ENCODE measurements around the gene CLBA1.

Gene CLBA1

DNA sequence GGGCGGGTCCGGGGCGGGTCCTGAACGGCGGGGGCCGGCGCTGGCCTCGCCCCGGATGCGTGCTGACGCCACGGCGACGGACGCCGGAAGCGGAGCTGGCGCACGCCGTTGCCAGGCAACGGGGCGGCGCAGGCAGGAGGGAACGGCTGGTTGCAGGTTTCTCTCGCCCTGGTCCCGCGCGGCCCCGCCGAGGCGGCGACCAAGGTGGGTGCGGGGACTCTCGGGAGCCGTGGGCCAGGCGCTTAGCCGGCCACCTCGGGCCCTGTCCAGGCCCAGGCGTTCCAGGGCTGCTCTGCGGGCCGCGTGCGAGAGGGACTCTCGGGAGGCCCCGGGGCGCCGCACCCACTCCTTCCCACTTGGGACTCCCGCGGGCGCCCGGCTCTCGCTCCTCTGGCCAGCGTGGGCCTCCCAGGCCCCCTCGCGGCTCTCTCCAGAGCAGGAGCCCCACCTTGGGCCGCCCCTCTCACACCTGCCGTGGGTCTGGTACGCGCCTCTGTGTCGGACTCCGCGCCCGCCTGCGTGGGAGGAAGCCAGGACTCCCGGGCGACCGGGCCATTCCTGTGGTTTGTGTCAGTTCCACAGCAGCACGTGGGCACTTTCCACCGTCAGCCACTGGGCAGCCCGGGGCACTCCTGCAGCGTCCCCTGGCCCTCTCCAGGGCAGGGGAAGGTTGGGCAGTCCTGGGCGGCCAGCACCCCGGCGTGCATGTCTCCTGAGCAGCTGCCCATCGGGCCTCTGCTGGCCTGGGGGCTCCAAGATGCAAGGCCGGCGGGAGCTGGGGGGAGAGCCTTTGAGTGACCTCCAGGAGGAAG is at the start of gene CLBA1:
CLBA1 (plus strand) TSS at position 114 of the 812 bp plus-strand sequence; CDS start at position 758, 644 bp downstream.
- Histone ChIP-seq H3K4me1 (ENCODE audit: low read length) (peaks cover 6% of the 10 kb centered on the region; the same call in 1 of the 2 replicates), H3K27ac (ENCODE audit: low read length) (no peak within 1 kb of the TSS), H3K36me3 (replicated peaks; ENCODE audit: low read depth, low read length) (no peaks in the 10 kb centered on the region), H3K27me3 (ENCODE audit: low read depth, low read length) (no peaks in the 10 kb centered on the region), H3K9ac (ENCODE audit: low read length) (peak within 1 kb of the TSS; percentile 41), H4K20me1 (ENCODE audit: insufficient read depth, low read length) (no peaks in the 10 kb centered on the region), H3K4me2 (ENCODE audit: low read length) (peak within 1 kb of the TSS; percentile 67), H2AFZ (ENCODE audit: low read depth, low read length) (no peak within 1 kb of the TSS), H3K9me3 (ENCODE audit: insufficient read depth, low read length) (no peaks in the 10 kb centered on the region), H3K4me3 (ENCODE audit: low read length) (peak within 1 kb of the TSS; percentile 79), H3K79me2 (ENCODE audit: low read length) (no peaks in the 10 kb centered on the region)
- no peak for TF ChIP-seq EZH2phosphoT487 (IDR thresholded peaks at IDR 0.05; ENCODE audit: low read depth)
- TF ChIP-seq, protein P1, sequence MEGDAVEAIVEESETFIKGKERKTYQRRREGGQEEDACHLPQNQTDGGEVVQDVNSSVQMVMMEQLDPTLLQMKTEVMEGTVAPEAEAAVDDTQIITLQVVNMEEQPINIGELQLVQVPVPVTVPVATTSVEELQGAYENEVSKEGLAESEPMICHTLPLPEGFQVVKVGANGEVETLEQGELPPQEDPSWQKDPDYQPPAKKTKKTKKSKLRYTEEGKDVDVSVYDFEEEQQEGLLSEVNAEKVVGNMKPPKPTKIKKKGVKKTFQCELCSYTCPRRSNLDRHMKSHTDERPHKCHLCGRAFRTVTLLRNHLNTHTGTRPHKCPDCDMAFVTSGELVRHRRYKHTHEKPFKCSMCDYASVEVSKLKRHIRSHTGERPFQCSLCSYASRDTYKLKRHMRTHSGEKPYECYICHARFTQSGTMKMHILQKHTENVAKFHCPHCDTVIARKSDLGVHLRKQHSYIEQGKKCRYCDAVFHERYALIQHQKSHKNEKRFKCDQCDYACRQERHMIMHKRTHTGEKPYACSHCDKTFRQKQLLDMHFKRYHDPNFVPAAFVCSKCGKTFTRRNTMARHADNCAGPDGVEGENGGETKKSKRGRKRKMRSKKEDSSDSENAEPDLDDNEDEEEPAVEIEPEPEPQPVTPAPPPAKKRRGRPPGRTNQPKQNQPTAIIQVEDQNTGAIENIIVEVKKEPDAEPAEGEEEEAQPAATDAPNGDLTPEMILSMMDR (IDR thresholded peaks at IDR 0.05; ENCODE audit: low read depth, low read length) = no peak

DNA sequence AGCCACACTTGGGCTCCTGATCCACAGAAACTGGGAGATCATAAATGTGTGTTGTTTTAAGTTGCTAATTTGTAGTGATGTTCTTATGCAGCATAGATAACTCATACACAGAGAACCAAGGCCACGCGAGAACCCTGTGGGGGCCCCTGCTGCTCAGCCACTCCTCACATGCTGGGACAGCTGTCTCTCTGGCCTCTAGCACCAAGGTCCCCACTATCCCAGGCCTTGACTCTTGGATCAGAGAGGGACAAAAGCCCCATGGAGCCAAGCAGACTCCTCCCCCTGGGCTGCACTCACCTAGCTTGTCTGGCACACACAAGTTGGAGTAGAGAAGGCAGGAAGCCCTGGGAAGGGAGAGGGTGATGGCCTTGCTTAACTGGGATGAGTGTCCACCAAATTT is 49.6 kb upstream of the CLBA1 start:
- no peak for TF ChIP-seq EZH2phosphoT487 (IDR thresholded peaks at IDR 0.05; ENCODE audit: low read depth)
- TF ChIP-seq, protein P1 (IDR thresholded peaks at IDR 0.05; ENCODE audit: low read depth, low read length) = no peak
- Histone ChIP-seq H3K36me3 (replicated peaks; ENCODE audit: low read depth, low read length) (peaks cover 14% of the 10 kb centered on the region), H2AFZ (ENCODE audit: low read depth, low read length) (no peak overlapping the region), H3K4me1 (ENCODE audit: low read length) (0 out of 2 replicates have a peak, but pooled peaks cover 6% of the 10 kb centered on the region), H3K9ac (ENCODE audit: low read length) (no peak overlapping the region), H3K27ac (ENCODE audit: low read length) (no peak overlapping the region), H4K20me1 (ENCODE audit: insufficient read depth, low read length) (peaks cover 6% of the 10 kb centered on the region; the same call in 1 of the 2 replicates), H3K27me3 (ENCODE audit: low read depth, low read length) (peaks cover 41% of the 10 kb centered on the region), H3K4me2 (ENCODE audit: low read length) (no peak overlapping the region), H3K9me3 (ENCODE audit: insufficient read depth, low read length) (no peaks in the 10 kb centered on the region), H3K79me2 (ENCODE audit: low read length) (no peaks in the 10 kb centered on the region), H3K4me3 (ENCODE audit: low read length) (no peak overlapping the region)

DNA sequence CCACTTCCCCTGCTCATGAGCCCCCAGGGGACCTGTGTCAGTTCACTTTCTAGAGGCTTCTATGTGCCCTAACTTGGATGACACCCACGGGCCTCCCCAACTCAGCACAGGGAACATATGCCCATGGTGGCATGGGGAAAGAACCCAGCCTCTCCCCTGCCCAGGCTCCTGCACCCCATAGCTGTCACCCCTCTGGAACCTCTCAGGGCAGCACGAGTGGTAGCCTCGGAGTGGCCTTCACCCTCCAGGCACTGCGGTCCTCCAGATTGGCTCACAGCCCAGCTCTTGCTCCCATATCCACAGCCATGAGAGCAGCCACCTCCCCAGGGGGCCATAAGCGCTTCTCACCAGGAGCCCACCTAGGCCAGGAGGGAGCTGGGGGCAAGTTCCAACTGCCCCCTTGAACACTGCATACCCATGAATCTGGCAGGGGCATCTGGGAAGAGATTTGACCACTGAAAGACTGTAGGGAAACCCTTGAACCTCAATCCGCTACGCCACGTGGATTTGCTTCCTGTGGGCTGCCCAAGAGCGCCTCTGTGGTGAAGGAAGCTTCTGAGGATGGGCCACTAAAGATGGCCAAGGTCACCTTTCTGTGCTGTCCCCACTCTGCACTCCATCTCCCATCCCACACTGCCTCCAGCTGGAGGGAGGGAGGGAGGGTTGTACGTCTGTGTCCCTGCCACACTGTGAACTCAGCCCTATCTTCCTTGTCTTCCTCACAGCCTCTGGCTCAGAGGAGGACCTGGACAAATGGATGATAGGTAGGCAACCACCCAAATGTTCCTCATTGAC is 49.0 kb upstream of the CLBA1 start:
- Histone ChIP-seq H3K9ac (ENCODE audit: low read length) (no peak overlapping the region), H3K9me3 (ENCODE audit: insufficient read depth, low read length) (no peaks in the 10 kb centered on the region), H3K4me3 (ENCODE audit: low read length) (no peak overlapping the region), H3K36me3 (replicated peaks; ENCODE audit: low read depth, low read length) (peaks cover 12% of the 10 kb centered on the region), H3K79me2 (ENCODE audit: low read length) (no peaks in the 10 kb centered on the region), H4K20me1 (ENCODE audit: insufficient read depth, low read length) (0 out of 2 replicates have a peak, but pooled peaks cover 4% of the 10 kb centered on the region), H3K4me2 (ENCODE audit: low read length) (no peak overlapping the region), H2AFZ (ENCODE audit: low read depth, low read length) (no peak overlapping the region), H3K4me1 (ENCODE audit: low read length) (0 out of 2 replicates have a peak, but pooled peaks cover 6% of the 10 kb centered on the region), H3K27me3 (ENCODE audit: low read depth, low read length) (peaks cover 43% of the 10 kb centered on the region), H3K27ac (ENCODE audit: low read length) (no peak overlapping the region)
- no peak for TF ChIP-seq EZH2phosphoT487 (IDR thresholded peaks at IDR 0.05; ENCODE audit: low read depth)
- TF ChIP-seq, protein P1 (IDR thresholded peaks at IDR 0.05; ENCODE audit: low read depth, low read length) = peak; percentile 9; the same call in 1 of the 2 replicates

DNA sequence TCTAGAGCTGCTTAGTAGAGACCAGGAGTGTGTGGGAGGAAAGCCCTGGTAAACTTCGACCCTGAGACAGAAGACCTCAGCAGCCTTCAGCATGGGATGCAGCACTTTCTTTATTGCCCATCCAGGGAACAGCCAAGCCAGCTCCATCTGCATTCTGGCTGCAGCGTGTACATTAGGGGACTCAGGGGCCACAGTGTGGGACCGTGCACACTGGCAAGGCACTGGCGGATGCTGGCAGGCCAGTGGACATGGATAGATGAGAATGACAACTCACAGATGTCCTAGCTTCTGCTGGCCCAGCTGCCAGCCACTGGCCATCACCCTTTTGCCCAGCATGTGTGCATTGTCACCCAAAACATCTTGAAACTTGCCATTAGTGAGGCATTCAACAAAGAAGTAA is 48.4 kb upstream of the CLBA1 start:
- H3K36me3 ChIP-seq (replicated peaks; ENCODE audit: low read depth, low read length) = peaks cover 6% of the 10 kb centered on the region
- H3K9me3 ChIP-seq (ENCODE audit: insufficient read depth, low read length) = no peaks in the 10 kb centered on the region
- 0 out of 2 replicates have a peak, but pooled peaks cover 6% of the 10 kb centered on the region for H3K4me1 ChIP-seq (ENCODE audit: low read length)
- no peaks in the 10 kb centered on the region for H3K79me2 ChIP-seq (ENCODE audit: low read length)
- no peak for TF ChIP-seq EZH2phosphoT487 (IDR thresholded peaks at IDR 0.05; ENCODE audit: low read depth)
- TF ChIP-seq, protein P1 (IDR thresholded peaks at IDR 0.05; ENCODE audit: low read depth, low read length) = no peak
- no peak overlapping the region for H3K27ac ChIP-seq (ENCODE audit: low read length)
- no peak overlapping the region for H3K4me2 ChIP-seq (ENCODE audit: low read length)
- no peak overlapping the region for H2AFZ ChIP-seq (ENCODE audit: low read depth, low read length)
- peaks cover 43% of the 10 kb centered on the region for H3K27me3 ChIP-seq (ENCODE audit: low read depth, low read length)
- 0 out of 2 replicates have a peak, but pooled peaks cover 4% of the 10 kb centered on the region for H4K20me1 ChIP-seq (ENCODE audit: insufficient read depth, low read length)
- H3K4me3 ChIP-seq (ENCODE audit: low read length) = no peak overlapping the region
- H3K9ac ChIP-seq (ENCODE audit: low read length) = no peak overlapping the region
